CD14-positive monocyte (primary cell): ENCODE data around the gene CASS4. TPM values are rescaled to one million over a fixed set of nuclear protein-coding genes. Genes with fewer than 3 reads are reported as not detected.
A peak's percentile ranks its signal among the peaks of the same experiment; 100 is the strongest.

ENCODE experiments used
- DNase-seq, 3 donors: peaks; one replicate each; pipeline ENCODE4 v3.0.0-alpha.2; 2011 to 2022
- H2AFZ ChIP-seq: 2 replicates; pipeline ENCODE4 v1.6.0; 2012; ENCODE audit warnings: mild to moderate bottlenecking, low read depth, low read length, inconsistent platforms; ENCODE audit not compliant: insufficient read depth, poor library complexity, severe bottlenecking
- H3K27ac ChIP-seq, 2 donors: 1 replicate in 1 of 2; 2 replicates in 1 of 2; pipeline ENCODE4 v1.5.1; 2012 to 2013; ENCODE audit warnings: low read length in 2 of 2, control low read depth in 1 of 2, inconsistent platforms in 1 of 2, low read depth in 1 of 2, mild to moderate bottlenecking in 1 of 2
- H3K27me3 ChIP-seq, 2 donors: one replicate each; pipeline versions ENCODE4 v1.6.0 to v1.6.1; 2011 to 2013; ENCODE audit warnings: low read length in 2 of 2; ENCODE audit not compliant: control insufficient read depth in 2 of 2, insufficient read depth in 2 of 2
- H3K36me3 ChIP-seq, 2 donors: replicated peaks in 1 of 2; 1 replicate in 1 of 2; 2 replicates in 1 of 2; pipeline versions ENCODE4 v1.5.1 to v1.6.1; 2012 to 2013; ENCODE audit warnings: low read length in 2 of 2, control low read depth in 1 of 2, inconsistent platforms in 1 of 2, mild to moderate bottlenecking in 1 of 2; ENCODE audit not compliant: insufficient read depth in 2 of 2, control insufficient read depth in 1 of 2
- H3K4me1 ChIP-seq, 2 donors: 1 replicate in 1 of 2; 2 replicates in 1 of 2; pipeline versions ENCODE4 v1.5.1 to v1.6.1; 2012 to 2013; ENCODE audit warnings: low read length in 2 of 2, control low read depth in 1 of 2, inconsistent platforms in 1 of 2, mild to moderate bottlenecking in 1 of 2, moderate library complexity in 1 of 2; ENCODE audit not compliant: insufficient read depth in 2 of 2, control insufficient read depth in 1 of 2
- H3K4me2 ChIP-seq: replicated peaks from 2 replicates; pipeline ENCODE3; 2012; ENCODE audit warnings: low read length, moderate library complexity, mild to moderate bottlenecking; ENCODE audit not compliant: poor library complexity, severe bottlenecking; ENCODE audit errors: extremely low read depth
- H3K4me3 ChIP-seq, 3 experiments: fragments of 200-600 bp in 1 of 3; sonication (generic) in 1 of 3; replicated peaks in 1 of 3; 1 replicate in 2 of 3; 2 replicates in 1 of 3; pipeline ENCODE4 v1.5.1; 2011 to 2013; ENCODE audit warnings: low read length in 3 of 3, mild to moderate bottlenecking in 3 of 3, control low read depth in 2 of 3, low read depth in 2 of 3, inconsistent platforms in 1 of 3, moderate library complexity in 1 of 3
- H3K79me2 ChIP-seq: 2 replicates; pipeline ENCODE4 v1.6.0; 2012; ENCODE audit warnings: mild to moderate bottlenecking, control low read depth, inconsistent platforms, low read length, moderate library complexity; ENCODE audit not compliant: insufficient read depth
- H3K9ac ChIP-seq: 2 replicates; pipeline ENCODE4 v1.6.0; 2017; ENCODE audit warnings: low read length, mild to moderate bottlenecking; ENCODE audit not compliant: insufficient read depth, poor library complexity, severe bottlenecking
- H3K9me3 ChIP-seq, 2 donors: replicated peaks in 1 of 2; 1 replicate in 1 of 2; 2 replicates in 1 of 2; pipeline versions ENCODE4 v1.5.1 to v1.6.1; 2012 to 2013; ENCODE audit warnings: low read length in 2 of 2, control low read depth in 1 of 2; ENCODE audit not compliant: control insufficient read depth in 1 of 2, insufficient read depth in 1 of 2
- H4K20me1 ChIP-seq: 2 replicates; pipeline ENCODE4 v1.6.0; 2012; ENCODE audit warnings: mild to moderate bottlenecking, low read length, control low read depth, moderate library complexity; ENCODE audit not compliant: insufficient read depth
- H3K27ac Mint-ChIP-seq, 7 donors: one replicate each; pipeline ENCODE4 v1.8.0; 2020; ENCODE audit warnings: mild to moderate bottlenecking in 7 of 7, mixed read lengths in 7 of 7, moderate library complexity in 6 of 7, inconsistent platforms in 2 of 7
- H3K27me3 Mint-ChIP-seq, 3 donors: one replicate each; pipeline ENCODE4 v1.8.0; 2021 to 2022; ENCODE audit warnings: low read depth in 3 of 3, mild to moderate bottlenecking in 3 of 3, mixed read lengths in 3 of 3, moderate library complexity in 3 of 3, inconsistent platforms in 1 of 3
- H3K36me3 Mint-ChIP-seq, 2 donors: one replicate each; pipeline ENCODE4 v1.8.0; 2020; ENCODE audit warnings: mixed read lengths in 2 of 2, inconsistent platforms in 1 of 2, mild to moderate bottlenecking in 1 of 2
- H3K4me1 Mint-ChIP-seq: one replicate; pipeline ENCODE4 v1.8.0; 2020; ENCODE audit warnings: mild to moderate bottlenecking, mixed read lengths
- H3K4me3 Mint-ChIP-seq, 2 donors: one replicate each; pipeline ENCODE4 v1.8.0; 2020; ENCODE audit warnings: mild to moderate bottlenecking in 2 of 2, mixed read lengths in 2 of 2, moderate library complexity in 1 of 2
- H3K9me3 Mint-ChIP-seq, 7 donors: one replicate each; pipeline ENCODE4 v1.8.0; 2020 to 2022; ENCODE audit warnings: mixed read lengths in 7 of 7, mild to moderate bottlenecking in 6 of 7, moderate library complexity in 6 of 7, inconsistent platforms in 2 of 7
- CTCF ChIP-seq: fragments of 200-600 bp; IDR thresholded peaks from one replicate; pipeline ENCODE4 v1.8.0; 2022; ENCODE audit warnings: antibody characterized with exemption, mild to moderate bottlenecking
- WGBS: methylation state at CpG from one replicate; pipeline ENCODE4 v1.1.5; 2013; ENCODE audit warnings: missing lambda C conversion rate; ENCODE audit not compliant: insufficient coverage; 5-methylcytosine and 5-hydroxymethylcytosine counted together
- intact Hi-C, 2 donors: fragments of 100-400 bp; cut with micrococcal nuclease; formaldehyde crosslinking; loops; one replicate each; pipeline versions ENCODE4 v1.15.0 to v1.15.1; 2023
- polyA plus RNA-seq, 3 donors: library from polyadenylated mRNA; depleted of rRNA in 1 of 3; unstranded in 2 of 3; stranded (reverse) in 1 of 3; fragments of 300-500 nt in 2 of 3; fragments of >200 nt in 1 of 3; fragmentation: Illumina TruSeq in 2 of 3; gene quantifications; 1 replicate in 2 of 3; 2 replicates in 1 of 3; pipeline ENCODE4 v1.2.3, GENCODE V29; 2012 to 2021

The CASS4 gene
- polyA plus RNA-seq, 3 donors = 1.9 to 7.4 (median 6.1) TPM

- peak within 1 kb of the TSS in 5 of 7 donors; percentile 22 to 90 (median 78) for H3K27ac Mint-ChIP-seq
- H3K9me3 Mint-ChIP-seq = no peaks in the 10 kb centered on the region
- H3K36me3 ChIP-seq = peaks cover 28 to 57% of the 10 kb centered on the region in 2 donors
- peak within 1 kb of the TSS; percentile 70 for H3K9ac ChIP-seq
- peaks cover 41 to 45% of the 10 kb centered on the region in 2 donors for H3K36me3 Mint-ChIP-seq
- peak within 1 kb of the TSS; percentile 91 for H2AFZ ChIP-seq
- peak within 1 kb of the TSS; percentile 86 to 96 (median 86) for H3K4me3 ChIP-seq
- TF ChIP-seq CTCF = no peak
- DNase-seq = peak; percentile 100
- no peaks in the 10 kb centered on the region for H3K9me3 ChIP-seq
- peak within 1 kb of the TSS; percentile 81 for H3K4me2 ChIP-seq
- peaks cover 19 to 28% of the 10 kb centered on the region in 2 donors for H3K4me1 ChIP-seq
- peaks cover 77% of the 10 kb centered on the region for H3K79me2 ChIP-seq
- no peaks in the 10 kb centered on the region for H3K27me3 ChIP-seq
- peak within 1 kb of the TSS; percentile 85 to 94 for H3K27ac ChIP-seq
- H4K20me1 ChIP-seq = no peaks in the 10 kb centered on the region
- no peak within 1 kb of the TSS for H3K4me3 Mint-ChIP-seq
- intact Hi-C loops = loop anchor here (5.0 kb wide), 2 partner anchors 35 to 75 kb away; partner anchors contain the start of gene RTF2 (in 2 of the 2)
- H3K27me3 Mint-ChIP-seq = no peaks in the 10 kb centered on the region
- H3K4me1 Mint-ChIP-seq = peaks cover 26% of the 10 kb centered on the region
- WGBS = 1% methylated on average over 51 of the region's 53 CpGs
These were observed 19.8 kb upstream of the CASS4 start, which contains the start of the genes AURKA and CSTF1 for GRCh38 chr20:56392132-56392880. AURKA (minus strand) TSS chr20:56392215; CDS start chr20:56388197, 4,018 bp downstream. CSTF1 (plus strand) TSS chr20:56392645; CDS start chr20:56395553, 2,908 bp downstream.

DNA sequence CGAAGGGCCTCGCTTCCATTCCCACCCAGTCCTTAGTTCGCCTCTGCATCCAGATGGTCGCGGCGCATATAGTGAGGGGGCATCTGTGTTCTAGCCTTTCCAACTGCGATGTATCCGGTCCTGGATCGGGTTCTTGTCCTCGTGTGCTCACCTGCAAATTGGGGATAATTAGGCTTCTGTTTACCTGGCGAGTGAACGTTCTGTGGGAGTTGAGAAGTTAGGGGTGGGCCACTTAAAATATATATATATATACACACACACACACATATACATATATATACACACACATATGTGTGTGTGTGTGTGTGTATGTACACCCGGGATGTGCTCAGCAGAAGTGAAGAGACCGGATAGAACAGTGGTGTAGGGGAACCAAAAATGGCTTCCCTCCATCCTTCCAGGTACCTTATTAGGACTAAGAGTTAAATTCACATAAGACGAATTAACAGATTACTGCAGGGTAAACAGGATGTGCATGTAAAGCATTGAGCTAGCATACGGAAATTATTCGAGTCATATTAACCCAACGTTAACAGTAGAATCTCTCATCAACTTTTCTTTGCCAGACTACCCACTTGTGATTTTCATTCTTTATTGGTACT is 19.1 kb upstream of the CASS4 start:
- peak overlapping the region in 3 of 7 donors; percentile 22 to 88 (median 38) for H3K27ac Mint-ChIP-seq

More for the DNA sequence above, 19.1 kb upstream of the CASS4 start:
- no peak overlapping the region for H3K4me3 Mint-ChIP-seq
- DNase-seq = no peak
- H3K4me1 Mint-ChIP-seq = peaks cover 26% of the 10 kb centered on the region
- Histone ChIP-seq H3K4me2 (peak overlapping the region; percentile 81), H3K9me3 (no peaks in the 10 kb centered on the region), H2AFZ (peak overlapping the region; percentile 84), H3K27me3 (no peaks in the 10 kb centered on the region), H3K4me3 (peak overlapping the region; percentile 84 to 96 (median 86)), H3K4me1 (peaks cover 19 to 28% of the 10 kb centered on the region in 2 donors), H3K9ac (peak overlapping the region; percentile 70), H3K79me2 (peaks cover 70% of the 10 kb centered on the region), H3K36me3 (peaks cover 29 to 57% of the 10 kb centered on the region in 2 donors), H3K27ac (peak overlapping the region; percentile 85 to 94), H4K20me1 (no peaks in the 10 kb centered on the region)
- H3K27me3 Mint-ChIP-seq = no peaks in the 10 kb centered on the region
- peaks cover 46 to 48% of the 10 kb centered on the region in 2 donors for H3K36me3 Mint-ChIP-seq
- no peak for TF ChIP-seq CTCF
- H3K9me3 Mint-ChIP-seq = no peaks in the 10 kb centered on the region
- 0% methylated on average over 5 of the region's 18 CpGs for WGBS
- intact Hi-C loops = loop anchor here (5.0 kb wide), 2 partner anchors 34 to 74 kb away; partner anchors contain the start of gene RTF2 (in 2 of the 2)
